CD4-positive, alpha-beta T cell treated with Interleukin-2 at 100 ng/mL for 4 hours (primary cell): Measurements from ENCODE around the gene SLC25A28.
A peak's percentile ranks its signal among the peaks of the same experiment; 100 is the strongest.

Experiments used
- DNase-seq: peaks from one replicate; pipeline ENCODE4 v3.0.0-alpha.2; 2020; ENCODE audit warnings: low spot score

SLC25A28 gene

GRCh38 chr10:99619851-99620710 is at the start of gene SLC25A28:
Gene SLC25A28, minus strand, starts transcription at chr10:99620439. Its CDS starts 104 bp downstream, at chr10:99620335.
- peak; percentile 98 for DNase-seq

- DNase-seq = no peak
Measured at GRCh38 chr10:99667108-99667751, 47.0 kb upstream of the SLC25A28 start.

- no peak for DNase-seq
Measured at GRCh38 chr10:99665304-99665703, 45.1 kb upstream of the SLC25A28 start.

- no peak for DNase-seq
Measured at GRCh38 chr10:99661377-99661763, 41.1 kb upstream of the SLC25A28 start.

- DNase-seq = no peak
Measured at GRCh38 chr10:99660662-99661376, 40.6 kb upstream of the SLC25A28 start.

GRCh38 chr10:99659868-99660366 is 39.7 kb upstream of the SLC25A28 start:
- DNase-seq = no peak

GRCh38 chr10:99659031-99659867 is 39.0 kb upstream of the SLC25A28 start, which contains the start of gene ENTPD7:
Gene ENTPD7, plus strand, starts transcription at chr10:99659509. Its CDS starts 448 bp downstream, at chr10:99659957.
- peak; percentile 91 for DNase-seq

- DNase-seq = peak; percentile 29
Measured at GRCh38 chr10:99658622-99659030, 38.4 kb upstream of the SLC25A28 start.

GRCh38 chr10:99656199-99657064 is 36.2 kb upstream of the SLC25A28 start:
- DNase-seq = no peak

GRCh38 chr10:99654390-99655175 is 34.3 kb upstream of the SLC25A28 start:
- no peak for DNase-seq

GRCh38 chr10:99652800-99653390 is 32.7 kb upstream of the SLC25A28 start:
- DNase-seq = no peak

- no peak for DNase-seq
Measured at GRCh38 chr10:99648717-99649116, 28.5 kb upstream of the SLC25A28 start.

GRCh38 chr10:99647601-99648151 is 27.4 kb upstream of the SLC25A28 start:
- no peak for DNase-seq

GRCh38 chr10:99633832-99634231 is 13.6 kb upstream of the SLC25A28 start:
- no peak for DNase-seq

- DNase-seq = no peak
Measured at GRCh38 chr10:99631496-99631895, 11.3 kb upstream of the SLC25A28 start.

- DNase-seq = no peak
Measured at GRCh38 chr10:99630991-99631390, 10.8 kb upstream of the SLC25A28 start.

- peak; percentile 26 for DNase-seq
Measured at GRCh38 chr10:99630433-99630832, 10.2 kb upstream of the SLC25A28 start.

- DNase-seq = no peak
Measured at GRCh38 chr10:99629625-99629978, 9.4 kb upstream of the SLC25A28 start.
